OCI-LY3 (cell line): ENCODE data around the gene TUNAR.
"Not testable (repeated sequence)": the region's sequence is repeated elsewhere in the genome, so short reads cannot be mapped to it uniquely, and the experiment has no call there.

Experiments used
- H2AFZ ChIP-seq: fragments of 200-600, 300-600 bp; shearing (Covaris generic); 2 replicates; pipeline ENCODE4 v1.6.0; 2014; ENCODE audit warnings: antibody characterized with exemption, low read depth, low read length
- H3K27ac ChIP-seq: fragments of 200-600, 300-600 bp; sonication (generic); 2 replicates; pipeline ENCODE4 v1.5.1; 2014; ENCODE audit warnings: mild to moderate bottlenecking, low read length, moderate library complexity, mixed read lengths
- H3K27me3 ChIP-seq: fragments of 200-600, 300-600 bp; sonication (generic); 2 replicates; pipeline ENCODE4 v1.6.1; 2014; ENCODE audit warnings: low read depth, low read length, mixed read lengths
- H3K36me3 ChIP-seq: fragments of 200-600, 300-600 bp; sonication (generic); replicated peaks from 2 replicates; pipeline ENCODE3; 2014; ENCODE audit warnings: low read depth, low read length, mixed read lengths
- H3K4me1 ChIP-seq: fragments of 300-600, 200-600 bp; sonication (generic); 2 replicates; pipeline ENCODE4 v1.6.1; 2014; ENCODE audit warnings: low read length, mixed read lengths
- H3K4me2 ChIP-seq: fragments of 200-600, 300-600 bp; sonication (generic); 2 replicates; pipeline ENCODE4 v1.6.1; 2014; ENCODE audit warnings: low read length, mixed read lengths
- H3K4me3 ChIP-seq: fragments of 300-600, 200-600 bp; sonication (generic); 2 replicates; pipeline ENCODE4 v1.5.1; 2014; ENCODE audit warnings: antibody characterized with exemption, mild to moderate bottlenecking, low read length, moderate library complexity
- H3K79me2 ChIP-seq: fragments of 300-600, 200-600 bp; shearing (Covaris generic); 2 replicates; pipeline ENCODE4 v1.6.1; 2014; ENCODE audit warnings: mild to moderate bottlenecking, low read length, mixed read lengths
- H3K9ac ChIP-seq: fragments of 300-600, 200-600 bp; shearing (Covaris generic); 2 replicates; pipeline ENCODE4 v1.6.0; 2014; ENCODE audit warnings: mild to moderate bottlenecking, low read length, moderate library complexity
- H3K9me3 ChIP-seq: fragments of 200-600, 300-600 bp; shearing (Covaris generic); 2 replicates; pipeline ENCODE4 v1.6.1; 2014; ENCODE audit warnings: low read length, mixed read lengths; ENCODE audit not compliant: insufficient read depth
- H4K20me1 ChIP-seq: fragments of 200-600, 300-600 bp; sonication (generic); 2 replicates; pipeline ENCODE4 v1.6.1; 2016; ENCODE audit warnings: low read length, mixed read lengths; ENCODE audit not compliant: insufficient read depth
- CTCF ChIP-seq: fragments of 200-600, 300-600 bp; sonication (generic); IDR thresholded peaks from 2 replicates; pipeline ENCODE4 v1.5.1; 2014; ENCODE audit warnings: antibody characterized with exemption, low read length, low read depth
- EZH2phosphoT487 ChIP-seq: fragments of 200-600 bp; shearing (Covaris generic); IDR thresholded peaks from 2 replicates; pipeline ENCODE4 v1.6.1; 2018; ENCODE audit warnings: antibody characterized with exemption, mixed run types, low read depth

Gene TUNAR

GRCh38 chr14:95964901-95965300 is 88.3 kb downstream of the TUNAR start:
- Histone ChIP-seq H3K9ac (no peak overlapping the region), H3K4me1 (no peaks in the 10 kb centered on the region), H4K20me1 (no peaks in the 10 kb centered on the region), H3K36me3 (no peaks in the 10 kb centered on the region), H2AFZ (no peak overlapping the region), H3K27ac (no peak overlapping the region), H3K4me3 (no peak overlapping the region), H3K4me2 (no peak overlapping the region), H3K9me3 (0 out of 2 replicates have a peak, but pooled peaks cover 4% of the 10 kb centered on the region), H3K79me2 (no peaks in the 10 kb centered on the region), H3K27me3 (peaks cover 7% of the 10 kb centered on the region; the same call in 1 of the 2 replicates)
- no peak for TF ChIP-seq EZH2phosphoT487
- TF ChIP-seq CTCF: no peak

- H3K36me3 ChIP-seq, H3K4me2 ChIP-seq, H3K27ac ChIP-seq, H4K20me1 ChIP-seq, H3K4me3 ChIP-seq, H3K9me3 ChIP-seq, H3K9ac ChIP-seq, H3K27me3 ChIP-seq, H3K79me2 ChIP-seq, H2AFZ ChIP-seq, H3K4me1 ChIP-seq: not testable (repeated sequence)
Observed at GRCh38 chr14:95968048-95968447, 91.4 kb downstream of the TUNAR start.
